ENCODE measurements around the gene LENG8.
A peak's percentile ranks its signal among the peaks of the same experiment; 100 is the strongest.

The LENG8 gene

GRCh38 chr19:54418030-54418929 is 30.7 kb upstream of the LENG8 start:
- no peak for TF ChIP-seq CTCF (conservative IDR thresholded peaks at IDR 0.05; ENCODE audit: low read depth, low read length)
- peak; percentile 52 for DNase-seq (ENCODE audit: low read depth)
- H3K4me3 ChIP-seq (ENCODE audit: low read depth, low read length): no peak overlapping the region

- DNase-seq (ENCODE audit: low read depth): no peak
- H3K4me3 ChIP-seq (ENCODE audit: low read depth, low read length): no peak overlapping the region
- no peak for TF ChIP-seq CTCF (conservative IDR thresholded peaks at IDR 0.05; ENCODE audit: low read depth, low read length)
These were observed 29.8 kb upstream of the LENG8 start for GRCh38 chr19:54418930-54419800.

- H3K4me3 ChIP-seq (ENCODE audit: low read depth, low read length): no peak overlapping the region
- no peak for DNase-seq (ENCODE audit: low read depth)
- no peak for TF ChIP-seq CTCF (conservative IDR thresholded peaks at IDR 0.05; ENCODE audit: low read depth, low read length)
These were observed 29.0 kb upstream of the LENG8 start for GRCh38 chr19:54420068-54420382.

GRCh38 chr19:54420383-54421168 is 28.4 kb upstream of the LENG8 start:
- DNase-seq (ENCODE audit: low read depth): no peak
- no peak for TF ChIP-seq CTCF (conservative IDR thresholded peaks at IDR 0.05; ENCODE audit: low read depth, low read length)
- no peak overlapping the region for H3K4me3 ChIP-seq (ENCODE audit: low read depth, low read length)

- DNase-seq (ENCODE audit: low read depth): no peak
- TF ChIP-seq CTCF (conservative IDR thresholded peaks at IDR 0.05; ENCODE audit: low read depth, low read length): no peak
These were observed 27.9 kb upstream of the LENG8 start for GRCh38 chr19:54421169-54421516.

GRCh38 chr19:54421521-54421920 is 27.5 kb upstream of the LENG8 start:
- no peak overlapping the region for H3K4me3 ChIP-seq (ENCODE audit: low read depth, low read length)
- no peak for DNase-seq (ENCODE audit: low read depth)
- TF ChIP-seq CTCF (conservative IDR thresholded peaks at IDR 0.05; ENCODE audit: low read depth, low read length): no peak

More at GRCh38 chr19:54421169-54421516, 27.9 kb upstream of the LENG8 start:
- H3K4me3 ChIP-seq (ENCODE audit: low read depth, low read length): no peak overlapping the region

Data from choroid plexus epithelial cell (primary cell).